Measurements from ENCODE around the gene FBXL17. TPM values are rescaled to one million over a fixed set of nuclear protein-coding genes. Genes with fewer than 3 reads are reported as not detected.

FBXL17 gene
- total RNA-seq, 1 experiment from 2014 or later, result 5.3 TPM

DNA sequence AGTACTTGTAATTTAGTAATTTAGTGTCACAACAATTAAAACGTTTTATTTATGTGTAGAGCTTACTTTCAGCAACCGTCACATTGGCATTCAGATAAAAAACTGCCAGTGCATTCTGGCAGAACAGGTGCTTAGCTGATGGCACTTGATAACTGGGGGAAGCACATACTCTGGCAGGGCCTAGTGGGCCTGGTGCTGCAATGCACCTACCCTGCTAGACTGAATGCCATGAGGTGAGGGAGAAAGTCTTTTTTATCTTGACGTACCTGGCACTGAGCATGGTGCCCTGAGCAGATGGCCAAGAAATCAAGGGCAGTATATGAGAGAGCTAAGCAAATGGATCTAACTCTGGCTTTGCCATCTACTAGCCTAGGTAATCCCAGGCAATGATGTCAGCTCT is 430.6 kb downstream of the FBXL17 start:
- Mint-ChIP-seq H3K4me1 (peaks cover 5 to 11% of the 10 kb centered on the region in 2 experiments), H3K27me3 (ENCODE audit: low read depth) (no peaks in the 10 kb centered on the region), H3K9me3 (no peaks in the 10 kb centered on the region), H3K27ac (peak overlapping the region in 1 of 3 experiments; percentile 74; a peak in 2 of 7 replicates), H3K4me3 (no peak overlapping the region), H3K36me3 (ENCODE audit: insufficient read depth in 1 of 3, low read depth in 3 of 3) (no peaks in the 10 kb centered on the region)
- Histone ChIP-seq H3K9me3 (ENCODE audit: control insufficient read depth, low read depth, low read length) (no peaks in the 10 kb centered on the region), H4K91ac (ENCODE audit: insufficient read length, low read depth, low read length) (no peak overlapping the region), H3K23ac (ENCODE audit: insufficient read length, low read depth, low read length) (no peak overlapping the region), H3K18ac (ENCODE audit: insufficient read length, low read depth, low read length) (no peak overlapping the region), H2AK5ac (ENCODE audit: insufficient read length, low read length) (no peak overlapping the region), H2BK15ac (ENCODE audit: low read depth, low read length) (no peak overlapping the region), H3K9ac (ENCODE audit: extremely low read depth, insufficient read length, low read length) (no peak overlapping the region), H3K14ac (ENCODE audit: insufficient read depth, low read length) (no peak overlapping the region), H3K56ac (ENCODE audit: insufficient read length, low read depth, low read length) (no peak overlapping the region), H4K8ac (replicated peaks; ENCODE audit: insufficient read length, low read depth, low read length) (no peak overlapping the region), H3T11ph (ENCODE audit: low read length) (no peak overlapping the region), H4K20me1 (ENCODE audit: control insufficient read depth, insufficient read depth, insufficient read length) (no peaks in the 10 kb centered on the region), H3K4me1 (ENCODE audit: insufficient read depth, low read length) (no peaks in the 10 kb centered on the region; the same call in 1 of the 2 replicates), H3K27ac (ENCODE audit: insufficient read length, low read depth, low read length) (no peak overlapping the region), H3K27me3 (ENCODE audit: insufficient read depth, low read length) (no peaks in the 10 kb centered on the region), H2AFZ (ENCODE audit: low read length) (no peak overlapping the region), H2BK5ac (ENCODE audit: insufficient read length, low read length) (no peak overlapping the region), H3K79me2 (ENCODE audit: insufficient read depth, low read length) (no peaks in the 10 kb centered on the region), H2BK120ac (ENCODE audit: low read depth, low read length, poor library complexity, severe bottlenecking) (no peak overlapping the region), H4K5ac (ENCODE audit: insufficient read length, low read depth, low read length) (no peak overlapping the region), H2BK12ac (ENCODE audit: insufficient read length, low read depth, low read length) (no peak overlapping the region), H3K79me1 (ENCODE audit: insufficient read depth, low read depth, low read length, poor library complexity, severe bottlenecking) (no peaks in the 10 kb centered on the region), H3K4me2 (ENCODE audit: insufficient read depth, insufficient read length, low read length) (no peak overlapping the region), H3K23me2 (ENCODE audit: insufficient read length, low read depth, low read length, poor library complexity, severe bottlenecking) (no peaks in the 10 kb centered on the region), H3K4ac (ENCODE audit: low read depth, low read length) (no peak overlapping the region), H2BK20ac (ENCODE audit: low read depth, low read length, poor library complexity, severe bottlenecking) (no peak overlapping the region)
- no peak for DNase-seq
- WGBS (ENCODE audit: extremely low coverage, insufficient read length, low lambda C conversion rate), result no CpG with 5 or more reads among the region's 3 CpGs
- TF ChIP-seq, protein P1, sequence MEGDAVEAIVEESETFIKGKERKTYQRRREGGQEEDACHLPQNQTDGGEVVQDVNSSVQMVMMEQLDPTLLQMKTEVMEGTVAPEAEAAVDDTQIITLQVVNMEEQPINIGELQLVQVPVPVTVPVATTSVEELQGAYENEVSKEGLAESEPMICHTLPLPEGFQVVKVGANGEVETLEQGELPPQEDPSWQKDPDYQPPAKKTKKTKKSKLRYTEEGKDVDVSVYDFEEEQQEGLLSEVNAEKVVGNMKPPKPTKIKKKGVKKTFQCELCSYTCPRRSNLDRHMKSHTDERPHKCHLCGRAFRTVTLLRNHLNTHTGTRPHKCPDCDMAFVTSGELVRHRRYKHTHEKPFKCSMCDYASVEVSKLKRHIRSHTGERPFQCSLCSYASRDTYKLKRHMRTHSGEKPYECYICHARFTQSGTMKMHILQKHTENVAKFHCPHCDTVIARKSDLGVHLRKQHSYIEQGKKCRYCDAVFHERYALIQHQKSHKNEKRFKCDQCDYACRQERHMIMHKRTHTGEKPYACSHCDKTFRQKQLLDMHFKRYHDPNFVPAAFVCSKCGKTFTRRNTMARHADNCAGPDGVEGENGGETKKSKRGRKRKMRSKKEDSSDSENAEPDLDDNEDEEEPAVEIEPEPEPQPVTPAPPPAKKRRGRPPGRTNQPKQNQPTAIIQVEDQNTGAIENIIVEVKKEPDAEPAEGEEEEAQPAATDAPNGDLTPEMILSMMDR (conservative IDR thresholded peaks at IDR 0.05), result no peak
